ENCODE measurements around the gene OR4Q2. TPM values are rescaled to one million over a fixed set of nuclear protein-coding genes. Genes with fewer than 3 reads are reported as not detected.

The OR4Q2 gene
- total RNA-seq, 1 experiment from 2014 or later = not detected

- Histone ChIP-seq H4K20me1 (ENCODE audit: insufficient read depth) (no peaks in the 10 kb centered on the region), H3F3A (ENCODE audit: insufficient read depth, low read depth) (no peaks in the 10 kb centered on the region), H3K9me3 (ENCODE audit: insufficient read depth, low read depth) (no peaks in the 10 kb centered on the region), H3K27ac (no peak within 1 kb of the TSS), H3K4me3 (no peak within 1 kb of the TSS), H2AFZ (no peak within 1 kb of the TSS), H3K4me1 (replicated peaks; ENCODE audit: insufficient read depth) (no peaks in the 10 kb centered on the region), H3K4me2 (no peak within 1 kb of the TSS), H3K27me3 (ENCODE audit: insufficient read depth, low read depth) (no peaks in the 10 kb centered on the region), H3K9me2 (ENCODE audit: insufficient read depth) (no peaks in the 10 kb centered on the region), H3K79me2 (ENCODE audit: low read depth) (no peaks in the 10 kb centered on the region), H3K36me3 (ENCODE audit: low read depth) (no peaks in the 10 kb centered on the region)
- no peak for TF ChIP-seq EZH2 (IDR thresholded peaks at IDR 0.05; ENCODE audit: low read depth)
- TF ChIP-seq CTCF (conservative IDR thresholded peaks at IDR 0.05) = no peak
- CTCF ChIA-PET = no interaction called here
- no peak for DNase-seq
- no TSS peak for BruUV-seq (replicated peaks)
- intact Hi-C loops (cut with micrococcal nuclease; ENCODE audit: unreplicated experiment) = no loop called here
- POLR2A ChIA-PET (ENCODE audit: unreplicated experiment) = no interaction called here
Observed at GRCh38 chr14:20019257-20019865, 17.4 kb downstream of the OR4Q2 start, which contains the start of gene OR4K14. OR4K14 (minus strand) TSS chr14:20019307; CDS start chr14:20015193, 4,114 bp downstream.

- ChIA-PET CTCF (no interaction called here), POLR2A (ENCODE audit: unreplicated experiment) (no interaction called here)
- Histone ChIP-seq H4K20me1 (ENCODE audit: insufficient read depth) (no peaks in the 10 kb centered on the region), H3K4me1 (replicated peaks; ENCODE audit: insufficient read depth) (no peaks in the 10 kb centered on the region), H2AFZ (no peak overlapping the region), H3K4me2 (no peak overlapping the region), H3K9me2 (ENCODE audit: insufficient read depth) (no peaks in the 10 kb centered on the region), H3K4me3 (no peak overlapping the region), H3K36me3 (ENCODE audit: low read depth) (no peaks in the 10 kb centered on the region), H3K79me2 (ENCODE audit: low read depth) (no peaks in the 10 kb centered on the region), H3F3A (ENCODE audit: insufficient read depth, low read depth) (no peaks in the 10 kb centered on the region), H3K9me3 (ENCODE audit: insufficient read depth, low read depth) (no peaks in the 10 kb centered on the region), H3K27me3 (ENCODE audit: insufficient read depth, low read depth) (no peaks in the 10 kb centered on the region), H3K27ac (no peak overlapping the region)
- intact Hi-C loops (cut with micrococcal nuclease; ENCODE audit: unreplicated experiment) = no loop called here
- no TSS peak for BruUV-seq (replicated peaks)
- TF ChIP-seq CTCF (conservative IDR thresholded peaks at IDR 0.05) = no peak
- TF ChIP-seq EZH2 (IDR thresholded peaks at IDR 0.05; ENCODE audit: low read depth) = no peak
- no peak for DNase-seq
Observed at GRCh38 chr14:20031058-20031457, 29.1 kb downstream of the OR4Q2 start.

DNA sequence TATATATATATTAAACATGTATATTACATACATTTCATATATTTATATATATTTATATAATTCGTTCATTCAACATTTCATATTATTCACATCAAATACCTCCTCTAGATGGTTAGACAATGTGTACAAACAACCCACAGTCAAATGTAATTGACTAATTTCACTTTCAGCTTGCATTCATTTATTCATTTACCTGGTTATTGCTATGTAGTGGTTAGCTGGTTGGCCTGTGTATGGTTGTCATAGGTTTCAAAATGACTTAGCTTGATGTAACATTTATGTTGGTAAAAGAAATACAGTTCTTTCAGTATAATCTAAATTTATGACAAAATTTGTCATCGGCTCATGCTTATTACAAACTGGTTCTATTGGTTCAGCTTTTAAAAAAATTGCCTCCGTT lies 33.5 kb downstream of the OR4Q2 start:
- Histone ChIP-seq H3F3A (ENCODE audit: insufficient read depth, low read depth) (no peaks in the 10 kb centered on the region), H3K79me2 (ENCODE audit: low read depth) (no peaks in the 10 kb centered on the region), H3K4me2 (no peak overlapping the region), H2AFZ (no peak overlapping the region), H3K36me3 (ENCODE audit: low read depth) (no peaks in the 10 kb centered on the region), H3K27ac (no peak overlapping the region), H3K4me1 (replicated peaks; ENCODE audit: insufficient read depth) (no peaks in the 10 kb centered on the region), H3K4me3 (no peak overlapping the region), H3K27me3 (ENCODE audit: insufficient read depth, low read depth) (no peaks in the 10 kb centered on the region), H4K20me1 (ENCODE audit: insufficient read depth) (no peaks in the 10 kb centered on the region), H3K9me2 (ENCODE audit: insufficient read depth) (no peaks in the 10 kb centered on the region), H3K9me3 (ENCODE audit: insufficient read depth, low read depth) (no peaks in the 10 kb centered on the region)
- no peak for DNase-seq
- ChIA-PET POLR2A (ENCODE audit: unreplicated experiment) (no interaction called here), CTCF (no interaction called here)
- TF ChIP-seq CTCF (conservative IDR thresholded peaks at IDR 0.05) (no peak), EZH2 (IDR thresholded peaks at IDR 0.05; ENCODE audit: low read depth) (no peak)
- intact Hi-C loops (cut with micrococcal nuclease; ENCODE audit: unreplicated experiment) = no loop called here
- no TSS peak for BruUV-seq (replicated peaks)

All from PC-9 (cell line).